ENCODE data around the gene PALLD. TPM values are rescaled to one million over a fixed set of nuclear protein-coding genes. Genes with fewer than 3 reads are reported as not detected.

PALLD gene
- total and polyA plus RNA-seq, 2 donors (not counting 3 experiments of a cell fraction or from before 2014, with no cell fraction given) = 13.4 to 48.2 TPM

GRCh38 chr4:168793542-168793941 is 296.7 kb downstream of the PALLD start:
- H3K9ac ChIP-seq (replicated peaks; ENCODE audit: extremely low read depth, insufficient read depth, low read length) = no peak overlapping the region
- no peak overlapping the region for H2AFZ ChIP-seq (ENCODE audit: low read depth, low read length)
- FAIRE-seq = no peak
- peaks cover 22% of the 10 kb centered on the region for H3K4me1 ChIP-seq (ENCODE audit: control insufficient read depth, extremely low read depth, insufficient read depth, low read length)
- no peak overlapping the region for H3K4me3 ChIP-seq (replicated peaks in 1 of 3; ENCODE audit: insufficient read depth in 1 of 3, low read depth in 1 of 3, low read length in 3 of 3)
- dilution Hi-C loops (cut with MboI; ENCODE audit: extremely low pct_ligation_motif_present, low sequenced_read_pairs) (no loop called here), intact Hi-C loops (cut with micrococcal nuclease) (no loop called here)
- no peaks in the 10 kb centered on the region for H3K36me3 ChIP-seq (ENCODE audit: control insufficient read depth in 2 of 2, extremely low read depth in 1 of 2, insufficient read depth in 2 of 2, low read length in 2 of 2)
- H3K79me2 ChIP-seq (ENCODE audit: control insufficient read depth, insufficient read depth, low read length) = no peaks in the 10 kb centered on the region
- TF ChIP-seq JUN (IDR thresholded peaks at IDR 0.05; ENCODE audit: borderline replicate concordance, insufficient read depth, insufficient read length, low read depth) (no peak), FOS (IDR thresholded peaks at IDR 0.05; ENCODE audit: borderline replicate concordance, insufficient read depth, low read length) (no peak), CTCF (IDR thresholded peaks at IDR 0.05; ENCODE audit: extremely low read depth in 1 of 2, insufficient read depth in 1 of 2, low read depth in 1 of 2, low read length in 2 of 2) (no peak), POLR2AphosphoS5 (IDR thresholded peaks at IDR 0.05; ENCODE audit: insufficient read depth, low read depth, low read length) (no peak), EZH2 (IDR thresholded peaks at IDR 0.05; ENCODE audit: borderline replicate concordance, low read depth, low read length, severe bottlenecking) (no peak), GATA2 (IDR thresholded peaks at IDR 0.05; ENCODE audit: insufficient read depth, insufficient read length, low read depth, low read length) (no peak), MYC (IDR thresholded peaks at IDR 0.05; ENCODE audit: low read depth, low read length) (no peak), POLR2A (IDR thresholded peaks at IDR 0.05; ENCODE audit: low read depth, low read length) (no peak)
- TF ChIP-seq, protein P1, sequence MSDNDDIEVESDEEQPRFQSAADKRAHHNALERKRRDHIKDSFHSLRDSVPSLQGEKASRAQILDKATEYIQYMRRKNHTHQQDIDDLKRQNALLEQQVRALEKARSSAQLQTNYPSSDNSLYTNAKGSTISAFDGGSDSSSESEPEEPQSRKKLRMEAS (IDR thresholded peaks at IDR 0.05; ENCODE audit: insufficient read depth, insufficient read length) = no peak
- no peak overlapping the region for H3K27ac ChIP-seq (ENCODE audit: insufficient read depth, low read depth, low read length)
- no peak overlapping the region for H3K4me2 ChIP-seq (ENCODE audit: insufficient read depth, low read length)
- DNase-seq (ENCODE audit: low read depth, low spot score) = no peak
- H4K20me1 ChIP-seq (replicated peaks; ENCODE audit: control insufficient read depth, extremely low read depth, insufficient read depth, low read length) = no peaks in the 10 kb centered on the region
- no TSS peak for BruUV-seq (replicated peaks)
- no peaks in the 10 kb centered on the region for H3K9me1 ChIP-seq (replicated peaks; ENCODE audit: control insufficient read depth, extremely low read depth, insufficient read depth, low read length)
- H3K27me3 ChIP-seq (ENCODE audit: control insufficient read depth in 2 of 2, insufficient read depth in 2 of 2, low read length in 2 of 2) = no peaks in the 10 kb centered on the region
- ChIA-PET POLR2A (no interaction called here), CTCF (no interaction called here)
- H3K9me3 ChIP-seq (replicated peaks; ENCODE audit: control insufficient read depth, insufficient read depth, low read length) = no peaks in the 10 kb centered on the region

Measured in endothelial cell of umbilical vein (primary cell).